GM18505 (cell line): Measurements from ENCODE around the gene METRN.

Experiments
- ATAC-seq: cut with Tn5 transposase; IDR thresholded peaks from one replicate; pipeline ENCODE4 v1.9.1; 2021; ENCODE audit not compliant: unreplicated experiment
- POLR2A ChIP-seq: IDR thresholded peaks from 4 replicates; pipeline ENCODE4 v1.6.1; 2011; ENCODE audit warnings: borderline replicate concordance; ENCODE audit not compliant: insufficient read depth, insufficient read length; ENCODE audit errors: extremely low read depth

Gene METRN

GRCh38 chr16:674968-675883 is 39.7 kb upstream of the METRN start, which contains the start of gene RHBDL1:
Gene RHBDL1, plus strand, starts transcription at chr16:675671. Its CDS starts 120 bp downstream, at chr16:675791.
- peak; percentile 17 for TF ChIP-seq POLR2A
- no peak for ATAC-seq

GRCh38 chr16:675884-676564 is 38.9 kb upstream of the METRN start:
- no peak for TF ChIP-seq POLR2A
- ATAC-seq = no peak

- no peak for ATAC-seq
- TF ChIP-seq POLR2A = no peak
These were observed 38.4 kb upstream of the METRN start for GRCh38 chr16:676565-676902.

- no peak for TF ChIP-seq POLR2A
These were observed 38.0 kb upstream of the METRN start for GRCh38 chr16:676913-677312.

GRCh38 chr16:677316-678190 is 37.4 kb upstream of the METRN start:
- TF ChIP-seq POLR2A = no peak
- no peak for ATAC-seq

More at GRCh38 chr16:676913-677312, 38.0 kb upstream of the METRN start:
- no peak for ATAC-seq

- TF ChIP-seq POLR2A = no peak
- no peak for ATAC-seq
These were observed 36.6 kb upstream of the METRN start for GRCh38 chr16:678209-678857.

- no peak for ATAC-seq
- no peak for TF ChIP-seq POLR2A
These were observed 35.8 kb upstream of the METRN start for GRCh38 chr16:678858-679813.

- peak; percentile 86 for TF ChIP-seq POLR2A
- peak; percentile 37 for ATAC-seq
These were observed 34.9 kb upstream of the METRN start, which contains the start of gene STUB1 for GRCh38 chr16:679814-680624. Gene STUB1, plus strand, starts transcription at chr16:680410. Its CDS starts 116 bp downstream, at chr16:680526.

- peak; percentile 0 for ATAC-seq
- no peak for TF ChIP-seq POLR2A
These were observed 34.3 kb upstream of the METRN start for GRCh38 chr16:680625-680945.

GRCh38 chr16:680967-681745 is 33.8 kb upstream of the METRN start:
- no peak for ATAC-seq
- TF ChIP-seq POLR2A = no peak

GRCh38 chr16:681746-682427 is 33.0 kb upstream of the METRN start:
- ATAC-seq = no peak
- no peak for TF ChIP-seq POLR2A
